ENCODE results near the gene CLCN1. TPM values are rescaled to one million over a fixed set of nuclear protein-coding genes. Genes with fewer than 3 reads are reported as not detected.

Gene CLCN1
- total RNA-seq, 1 donor from 2014 or later: not detected

- Mint-ChIP-seq H3K27ac (no peak overlapping the region), H3K9me3 (no peaks in the 10 kb centered on the region), H3K4me1 (peaks cover 25% of the 10 kb centered on the region), H3K4me3 (no peak overlapping the region), H3K36me3 (peaks cover 31% of the 10 kb centered on the region), H3K27me3 (ENCODE audit: insufficient read depth, low read depth) (peaks cover 8% of the 10 kb centered on the region)
- no peaks in the 10 kb centered on the region for H3K9me3 ChIP-seq (ENCODE audit: low read depth)
- no peak overlapping the region for H3K4me3 ChIP-seq
- H4K20me1 ChIP-seq (ENCODE audit: low read depth): peaks cover 24% of the 10 kb centered on the region
- no peaks in the 10 kb centered on the region for H3K79me2 ChIP-seq (ENCODE audit: low read depth)
- peaks cover 19% of the 10 kb centered on the region for H3K4me1 ChIP-seq
- no peaks in the 10 kb centered on the region for H3K27me3 ChIP-seq
- H3K9ac ChIP-seq: no peak overlapping the region
- no peak overlapping the region for H3K4me2 ChIP-seq
- DNase-seq (ENCODE audit: low spot score): no peak
- TF ChIP-seq EZH2phosphoT487 (IDR thresholded peaks at IDR 0.05) (no peak), EZH2 (IDR thresholded peaks at IDR 0.05) (no peak), CTCF (IDR thresholded peaks at IDR 0.05) (no peak)
- no peaks in the 10 kb centered on the region for H3K36me3 ChIP-seq
- no peak overlapping the region for H2AFZ ChIP-seq (replicated peaks)
- H3F3A ChIP-seq (ENCODE audit: low read depth): peaks cover 18% of the 10 kb centered on the region
- no peak overlapping the region for H3K27ac ChIP-seq
Measured at GRCh38 chr7:143354376-143354775, 38.5 kb downstream of the CLCN1 start.

GRCh38 chr7:143354965-143355364 is 39.1 kb downstream of the CLCN1 start:
- H3K79me2 ChIP-seq (ENCODE audit: low read depth): no peaks in the 10 kb centered on the region
- H3K27me3 ChIP-seq: no peaks in the 10 kb centered on the region
- H3K4me1 ChIP-seq: peaks cover 19% of the 10 kb centered on the region
- H3F3A ChIP-seq (ENCODE audit: low read depth): peaks cover 18% of the 10 kb centered on the region
- H3K4me2 ChIP-seq: no peak overlapping the region
- Mint-ChIP-seq H3K27ac (no peak overlapping the region), H3K27me3 (ENCODE audit: insufficient read depth, low read depth) (peaks cover 6% of the 10 kb centered on the region), H3K9me3 (no peaks in the 10 kb centered on the region), H3K36me3 (peaks cover 36% of the 10 kb centered on the region), H3K4me3 (no peak overlapping the region), H3K4me1 (peaks cover 25% of the 10 kb centered on the region)
- no peak overlapping the region for H3K27ac ChIP-seq
- H3K9me3 ChIP-seq (ENCODE audit: low read depth): no peaks in the 10 kb centered on the region
- H3K9ac ChIP-seq: no peak overlapping the region
- no peak overlapping the region for H2AFZ ChIP-seq (replicated peaks)
- DNase-seq (ENCODE audit: low spot score): no peak
- peaks cover 24% of the 10 kb centered on the region for H4K20me1 ChIP-seq (ENCODE audit: low read depth)
- no peak overlapping the region for H3K4me3 ChIP-seq
- TF ChIP-seq CTCF (IDR thresholded peaks at IDR 0.05) (no peak), EZH2phosphoT487 (IDR thresholded peaks at IDR 0.05) (no peak), EZH2 (IDR thresholded peaks at IDR 0.05) (no peak)
- H3K36me3 ChIP-seq: no peaks in the 10 kb centered on the region

GRCh38 chr7:143355450-143356385 is 39.8 kb downstream of the CLCN1 start:
- no peak overlapping the region for H3K27ac Mint-ChIP-seq
- H3K36me3 Mint-ChIP-seq: peaks cover 39% of the 10 kb centered on the region
- Histone ChIP-seq H3K36me3 (no peaks in the 10 kb centered on the region), H4K20me1 (ENCODE audit: low read depth) (peaks cover 24% of the 10 kb centered on the region), H3K79me2 (ENCODE audit: low read depth) (no peaks in the 10 kb centered on the region), H3K4me2 (no peak overlapping the region), H3K27me3 (no peaks in the 10 kb centered on the region), H3F3A (ENCODE audit: low read depth) (peaks cover 19% of the 10 kb centered on the region), H3K4me1 (peaks cover 23% of the 10 kb centered on the region), H3K9me3 (ENCODE audit: low read depth) (no peaks in the 10 kb centered on the region), H3K27ac (no peak overlapping the region), H3K9ac (no peak overlapping the region), H3K4me3 (no peak overlapping the region), H2AFZ (replicated peaks) (no peak overlapping the region)
- H3K4me1 Mint-ChIP-seq: peaks cover 30% of the 10 kb centered on the region
- TF ChIP-seq EZH2phosphoT487 (IDR thresholded peaks at IDR 0.05): no peak
- no peak for TF ChIP-seq EZH2 (IDR thresholded peaks at IDR 0.05)
- TF ChIP-seq CTCF (IDR thresholded peaks at IDR 0.05): no peak
- H3K4me3 Mint-ChIP-seq: no peak overlapping the region
- peaks cover 7% of the 10 kb centered on the region for H3K27me3 Mint-ChIP-seq (ENCODE audit: insufficient read depth, low read depth)
- no peaks in the 10 kb centered on the region for H3K9me3 Mint-ChIP-seq
- no peak for DNase-seq (ENCODE audit: low spot score)
